Smooth muscle cell (in vitro differentiated cells): ENCODE results near the gene MACROH2A1. TPM values are rescaled to one million over a fixed set of nuclear protein-coding genes. Genes with fewer than 3 reads are reported as not detected.

Experiments
- DNase-seq: peaks from one replicate; lab custom pipeline; 2025; ENCODE audit not compliant: unreplicated experiment; lab: John Stamatoyannopoulos, UW
- H2AFZ ChIP-seq: fragments of 200-600 bp; sonication (generic); 2 replicates; pipeline ENCODE4 v1.6.0; 2016; ENCODE audit warnings: antibody characterized with exemption, low read depth, mild to moderate bottlenecking
- H3F3A ChIP-seq: fragments of 200-600 bp; sonication (generic); 2 replicates; pipeline ENCODE4 v1.6.0; 2017; ENCODE audit warnings: antibody characterized with exemption, low read depth
- H3K27ac ChIP-seq: fragments of 200-600 bp; sonication (generic); 2 replicates; pipeline ENCODE4 v1.5.1; 2016; ENCODE audit warnings: low read depth, mild to moderate bottlenecking
- H3K27me3 ChIP-seq: fragments of 200-600 bp; sonication (generic); 2 replicates; pipeline ENCODE4 v1.6.1; 2016; ENCODE audit warnings: low read depth, mild to moderate bottlenecking
- H3K36me3 ChIP-seq: fragments of 200-600 bp; sonication (generic); 2 replicates; pipeline ENCODE4 v1.5.1; 2016; ENCODE audit warnings: low read depth
- H3K4me1 ChIP-seq: fragments of 200-600 bp; sonication (generic); 2 replicates; pipeline ENCODE4 v1.5.1; 2016; ENCODE audit warnings: low read depth
- H3K4me2 ChIP-seq: fragments of 200-600 bp; sonication (generic); 2 replicates; pipeline ENCODE4 v1.6.0; 2016; ENCODE audit warnings: mild to moderate bottlenecking
- H3K4me3 ChIP-seq: fragments of 200-600 bp; sonication (generic); 2 replicates; pipeline ENCODE4 v1.5.1; 2016; ENCODE audit warnings: mild to moderate bottlenecking
- H3K79me2 ChIP-seq: fragments of 200-600 bp; sonication (generic); 2 replicates; pipeline ENCODE4 v1.6.0; 2016; ENCODE audit warnings: low read depth, mild to moderate bottlenecking
- H3K9ac ChIP-seq: fragments of 200-600 bp; sonication (generic); 2 replicates; pipeline ENCODE4 v1.6.0; 2016; ENCODE audit warnings: low read depth
- H3K9me3 ChIP-seq: fragments of 200-600 bp; sonication (generic); replicated peaks from 2 replicates; pipeline ENCODE4 v1.5.1; 2016; ENCODE audit warnings: low read depth
- H4K20me1 ChIP-seq: fragments of 200-600 bp; sonication (generic); 2 replicates; pipeline ENCODE4 v1.6.0; 2016; ENCODE audit warnings: low read depth
- CTCF ChIP-seq: fragments of 200-600 bp; sonication (generic); IDR thresholded peaks from 2 replicates; pipeline ENCODE4 v1.5.1; 2017; ENCODE audit warnings: borderline replicate concordance, mild to moderate bottlenecking, antibody characterized with exemption; ENCODE audit not compliant: insufficient read depth, poor library complexity, severe bottlenecking
- WGBS: methylation state at CpG from one replicate; pipeline ENCODE4 v1.1.7; 2016; ENCODE audit warnings: low lambda C conversion rate; 5-methylcytosine and 5-hydroxymethylcytosine counted together
- polyA plus RNA-seq: library from polyadenylated mRNA; unstranded; fragments of >200 nt; fragmentation: Nextera tagmentation; extraction: Ambion mirVana; gene quantifications from 2 replicates; pipeline ENCODE4 v1.2.1, GENCODE V29; 2016
- total RNA-seq: library from RNA; depleted of rRNA; stranded (reverse); fragments of >200 nt; gene quantifications from 2 replicates; pipeline ENCODE4 v1.2.3, GENCODE V29; 2014

The MACROH2A1 gene
- total and polyA plus RNA-seq, 2 experiments from 2014 or later: 309 to 371 TPM

GRCh38 chr5:135441919-135442318 is 42.9 kb upstream of the MACROH2A1 start:
- Histone ChIP-seq H3K79me2 (no peaks in the 10 kb centered on the region), H3K9ac (no peak overlapping the region)

DNA sequence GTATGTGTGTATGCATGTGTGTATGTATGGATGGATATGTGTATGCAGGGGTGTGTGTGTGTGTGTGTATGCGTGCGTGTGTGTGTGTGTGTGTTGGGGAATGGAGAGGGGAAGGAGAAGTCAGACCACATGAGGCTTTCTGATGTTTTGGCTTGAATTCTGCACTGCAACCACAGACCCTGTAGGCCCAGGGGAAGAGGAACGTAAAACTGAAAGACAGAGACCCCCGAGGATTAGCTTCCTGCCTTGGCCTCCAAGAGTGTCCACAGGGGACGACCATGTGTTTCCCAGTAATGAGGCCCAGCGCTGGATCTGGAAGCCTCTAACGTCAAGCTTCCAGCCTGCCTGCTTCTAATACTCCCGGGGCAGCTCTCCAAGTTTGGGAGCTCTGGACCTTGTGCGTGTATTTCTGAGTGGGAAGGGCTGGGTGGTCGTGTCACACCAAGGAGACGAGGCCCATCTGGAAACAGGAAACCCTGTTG is 42.4 kb upstream of the MACROH2A1 start:
- no peaks in the 10 kb centered on the region for H4K20me1 ChIP-seq
- H3K9ac ChIP-seq: no peak overlapping the region
- no peak for DNase-seq
- no peaks in the 10 kb centered on the region for H3K27me3 ChIP-seq
- H3K4me1 ChIP-seq: peaks cover 18% of the 10 kb centered on the region
- no peaks in the 10 kb centered on the region for H3K9me3 ChIP-seq
- 53% methylated on average over 11 of the region's 11 CpGs for WGBS
- TF ChIP-seq CTCF: no peak
- peaks cover 15% of the 10 kb centered on the region for H3F3A ChIP-seq
- no peaks in the 10 kb centered on the region for H3K79me2 ChIP-seq
- peak overlapping the region; percentile 95 for H3K27ac ChIP-seq
- H3K36me3 ChIP-seq: no peaks in the 10 kb centered on the region
- H3K4me2 ChIP-seq: no peak overlapping the region
- H3K4me3 ChIP-seq: no peak overlapping the region
- no peak overlapping the region for H2AFZ ChIP-seq

More at GRCh38 chr5:135441919-135442318, 42.9 kb upstream of the MACROH2A1 start:
- TF ChIP-seq CTCF: no peak
- no peak overlapping the region for H3K27ac ChIP-seq
- no peaks in the 10 kb centered on the region for H3K27me3 ChIP-seq
- no peak overlapping the region for H3K4me2 ChIP-seq
- H4K20me1 ChIP-seq: no peaks in the 10 kb centered on the region
- H3K4me1 ChIP-seq: peaks cover 18% of the 10 kb centered on the region
- H3K4me3 ChIP-seq: no peak overlapping the region
- DNase-seq: no peak
- WGBS: 98% methylated on average over 4 of the region's 4 CpGs
- H2AFZ ChIP-seq: no peak overlapping the region
- no peaks in the 10 kb centered on the region for H3K36me3 ChIP-seq
- no peaks in the 10 kb centered on the region for H3K9me3 ChIP-seq
- peaks cover 11% of the 10 kb centered on the region for H3F3A ChIP-seq

DNA sequence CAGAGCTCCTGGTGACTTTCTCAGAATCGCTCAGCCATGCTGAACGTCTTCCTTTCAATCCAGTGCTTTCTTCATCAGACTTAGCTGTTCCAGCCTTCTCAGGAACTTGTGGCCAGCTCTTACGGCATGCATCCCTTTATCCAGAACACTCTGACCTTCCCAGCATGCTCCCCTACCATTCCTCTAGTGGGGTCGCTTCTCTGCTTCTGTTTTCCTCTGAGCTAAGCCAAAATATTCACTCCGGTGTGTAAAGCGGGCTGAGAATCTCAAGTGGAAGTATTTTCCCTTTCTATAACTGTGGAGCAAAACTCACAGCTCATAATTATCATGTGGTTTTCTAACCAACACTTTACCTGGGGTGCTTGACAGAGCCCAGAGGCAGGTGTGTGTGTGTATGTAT is 41.9 kb upstream of the MACROH2A1 start:
- H3K9ac ChIP-seq: no peak overlapping the region
- H3K4me2 ChIP-seq: no peak overlapping the region
- no peaks in the 10 kb centered on the region for H3K36me3 ChIP-seq
- peak overlapping the region; percentile 95 for H3K27ac ChIP-seq
- DNase-seq: no peak
- H3F3A ChIP-seq: peaks cover 20% of the 10 kb centered on the region
- H3K79me2 ChIP-seq: no peaks in the 10 kb centered on the region
- H3K4me3 ChIP-seq: no peak overlapping the region
- TF ChIP-seq CTCF: no peak
- H4K20me1 ChIP-seq: no peaks in the 10 kb centered on the region
- peaks cover 18% of the 10 kb centered on the region for H3K4me1 ChIP-seq
- 79% methylated on average over 6 of the region's 6 CpGs for WGBS
- H3K9me3 ChIP-seq: no peaks in the 10 kb centered on the region
- no peaks in the 10 kb centered on the region for H3K27me3 ChIP-seq
- no peak overlapping the region for H2AFZ ChIP-seq
